Measurements from ENCODE around the gene UNC79.

The UNC79 gene

DNA sequence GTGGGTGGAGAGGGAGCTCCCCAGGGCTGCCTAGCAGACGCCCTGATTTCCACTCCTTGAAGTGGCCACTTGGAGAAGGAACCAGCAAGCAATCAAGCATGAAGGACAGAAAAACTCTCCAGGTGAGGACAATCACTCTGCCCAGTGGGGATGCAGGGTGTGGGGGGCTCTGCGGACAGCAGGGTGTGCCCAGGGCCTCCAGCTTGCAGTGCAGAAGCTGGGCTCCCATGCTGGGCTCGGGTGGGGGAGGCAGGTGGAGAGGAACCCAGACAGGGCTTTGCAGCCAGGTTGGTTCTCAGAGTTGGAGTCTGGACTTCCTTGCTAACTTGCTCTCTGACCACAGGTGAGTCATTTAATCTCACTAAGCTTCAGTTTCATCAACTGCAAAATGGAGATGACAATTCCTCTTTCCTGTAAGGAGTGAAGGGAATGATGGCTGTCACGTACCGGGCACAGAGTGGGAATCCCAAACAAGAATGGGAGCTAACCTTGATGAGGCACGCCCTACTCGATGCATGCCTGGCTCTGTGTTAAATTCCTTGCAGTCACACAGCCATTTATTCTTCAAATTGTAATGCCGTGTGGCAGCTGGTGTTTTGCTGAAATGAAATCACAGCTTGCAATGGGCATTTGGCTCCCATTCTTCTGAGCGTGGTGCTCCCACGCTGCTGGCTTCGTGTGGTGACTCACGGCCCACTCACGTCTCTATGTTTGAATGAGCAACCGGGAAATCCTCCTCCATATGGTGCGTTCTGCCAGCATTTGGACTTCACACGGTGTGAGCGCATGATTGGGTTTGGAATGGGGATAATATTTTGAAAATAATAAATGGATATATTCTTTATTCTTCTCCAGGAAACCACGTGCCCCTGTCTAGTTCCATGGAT is 282.3 kb downstream of the UNC79 start:
- no peak for DNase-seq

DNA sequence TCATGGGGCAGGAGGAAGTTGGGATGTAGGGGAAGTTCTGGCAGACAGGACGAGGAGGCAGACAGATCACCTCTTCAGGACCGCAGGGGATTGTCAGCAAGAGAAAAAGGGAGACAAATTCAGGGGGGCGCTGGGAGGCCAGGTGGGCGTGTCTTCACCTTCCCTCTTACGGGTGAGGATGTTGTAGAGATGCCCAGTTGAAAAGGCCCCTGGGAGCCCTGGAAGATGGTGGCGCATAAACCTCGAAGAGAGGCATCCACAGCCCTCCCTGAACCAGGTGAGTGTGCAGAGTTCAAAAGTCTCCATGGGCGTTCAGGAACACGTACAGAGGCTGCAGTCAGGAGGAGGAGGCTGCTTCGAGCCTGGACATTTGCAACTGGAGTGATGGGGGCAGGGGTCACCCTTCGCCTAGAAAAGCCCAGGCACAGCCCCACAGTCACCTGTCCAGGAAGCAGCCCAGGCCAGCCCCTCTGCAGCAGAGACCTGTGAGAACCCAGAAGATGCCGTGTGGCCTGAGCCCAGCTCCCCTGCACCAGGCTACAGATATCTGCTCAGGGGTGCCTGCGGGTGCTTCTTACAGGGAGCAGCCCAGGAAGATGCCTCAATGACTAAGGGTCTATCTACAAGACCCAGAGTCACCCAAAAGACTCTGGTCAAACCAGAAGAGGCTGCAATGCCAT is 283.1 kb downstream of the UNC79 start:
- no peak for DNase-seq

DNA sequence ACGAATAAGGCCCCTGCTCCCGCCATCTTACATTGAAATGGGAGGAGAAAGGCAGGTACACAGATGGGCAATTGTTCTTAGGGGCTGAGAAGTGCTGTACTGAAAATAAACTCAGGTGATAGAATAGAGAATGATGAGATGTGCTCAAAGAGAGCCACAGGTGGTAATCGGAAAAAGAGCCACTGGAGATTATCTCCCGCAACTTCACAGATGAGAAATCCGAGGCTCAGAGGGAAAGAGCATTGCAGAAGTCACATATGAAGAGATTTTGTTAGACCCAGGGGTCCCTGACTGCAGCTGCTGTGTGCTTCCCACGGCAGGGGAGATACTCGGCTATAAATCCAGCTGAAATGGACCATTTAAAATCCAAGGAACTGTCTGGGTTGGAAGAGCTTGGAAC is 283.9 kb downstream of the UNC79 start:
- DNase-seq: no peak

DNA sequence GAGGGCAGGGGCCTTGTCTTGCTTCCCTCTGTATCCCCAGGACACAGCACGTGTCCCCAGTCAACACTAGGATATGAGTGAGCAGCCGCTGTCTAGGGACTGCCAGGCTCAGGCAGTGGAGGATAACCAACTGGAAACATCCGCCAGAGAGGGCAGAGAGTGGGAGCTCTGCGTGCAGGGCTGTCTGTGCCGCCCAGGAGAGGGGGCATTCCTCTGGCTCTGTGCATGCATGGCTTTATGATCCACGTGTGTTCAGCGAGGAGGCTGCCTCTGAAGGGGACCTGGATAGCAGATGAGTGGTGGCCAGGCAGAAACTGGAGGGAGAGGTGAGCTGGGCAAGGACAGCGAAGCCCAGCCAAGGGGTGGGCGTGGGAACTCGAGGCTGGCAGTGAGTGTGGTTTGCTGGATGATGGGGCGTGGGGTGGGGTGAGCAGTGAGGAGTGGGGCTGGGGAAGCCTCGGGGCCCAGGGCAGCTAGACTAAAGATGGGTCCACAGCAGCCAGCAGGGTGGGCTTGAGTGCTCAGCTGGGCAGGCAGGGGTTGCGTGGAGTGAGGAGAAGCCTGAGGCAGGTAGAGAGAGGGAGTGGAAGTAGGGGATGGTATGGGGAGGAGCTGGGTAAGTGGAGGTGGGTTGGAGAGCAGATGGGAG is 284.7 kb downstream of the UNC79 start:
- no peak for DNase-seq

DNA sequence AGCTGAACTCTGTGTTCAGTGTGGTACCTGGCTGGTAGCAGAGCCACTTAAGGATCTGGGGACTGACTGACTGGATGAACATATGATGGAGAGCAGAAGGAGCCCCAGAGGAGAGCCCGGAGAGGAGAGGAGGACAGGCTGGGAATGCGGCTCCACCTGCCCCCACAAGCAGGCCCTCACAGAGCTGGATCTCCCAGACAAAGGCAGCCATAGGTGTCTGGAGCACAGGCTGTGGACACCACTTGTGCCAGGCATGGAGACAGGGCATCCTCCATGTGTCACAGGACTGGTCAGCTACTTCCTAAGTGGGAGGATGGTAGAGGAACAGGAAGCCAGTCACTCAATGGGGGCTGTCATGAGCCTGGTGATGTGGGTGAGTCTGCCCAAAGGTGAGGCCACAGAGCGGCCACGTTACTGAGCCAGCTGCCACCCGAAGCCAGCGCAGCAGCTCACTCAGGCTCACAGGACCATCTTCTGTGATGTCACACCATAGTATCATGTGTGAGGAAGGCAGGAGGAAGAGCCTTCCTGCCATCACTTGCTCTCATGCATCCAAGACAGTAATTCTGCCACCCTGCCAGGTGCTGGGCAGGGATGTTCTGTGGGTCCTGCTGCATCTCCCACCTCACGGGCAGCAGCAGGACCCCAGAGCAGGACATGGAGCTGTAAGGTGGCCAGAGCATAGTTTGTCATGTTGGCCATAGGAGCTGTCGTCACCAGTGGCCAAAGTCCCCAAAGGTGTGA is 285.4 kb downstream of the UNC79 start:
- DNase-seq: no peak

DNA sequence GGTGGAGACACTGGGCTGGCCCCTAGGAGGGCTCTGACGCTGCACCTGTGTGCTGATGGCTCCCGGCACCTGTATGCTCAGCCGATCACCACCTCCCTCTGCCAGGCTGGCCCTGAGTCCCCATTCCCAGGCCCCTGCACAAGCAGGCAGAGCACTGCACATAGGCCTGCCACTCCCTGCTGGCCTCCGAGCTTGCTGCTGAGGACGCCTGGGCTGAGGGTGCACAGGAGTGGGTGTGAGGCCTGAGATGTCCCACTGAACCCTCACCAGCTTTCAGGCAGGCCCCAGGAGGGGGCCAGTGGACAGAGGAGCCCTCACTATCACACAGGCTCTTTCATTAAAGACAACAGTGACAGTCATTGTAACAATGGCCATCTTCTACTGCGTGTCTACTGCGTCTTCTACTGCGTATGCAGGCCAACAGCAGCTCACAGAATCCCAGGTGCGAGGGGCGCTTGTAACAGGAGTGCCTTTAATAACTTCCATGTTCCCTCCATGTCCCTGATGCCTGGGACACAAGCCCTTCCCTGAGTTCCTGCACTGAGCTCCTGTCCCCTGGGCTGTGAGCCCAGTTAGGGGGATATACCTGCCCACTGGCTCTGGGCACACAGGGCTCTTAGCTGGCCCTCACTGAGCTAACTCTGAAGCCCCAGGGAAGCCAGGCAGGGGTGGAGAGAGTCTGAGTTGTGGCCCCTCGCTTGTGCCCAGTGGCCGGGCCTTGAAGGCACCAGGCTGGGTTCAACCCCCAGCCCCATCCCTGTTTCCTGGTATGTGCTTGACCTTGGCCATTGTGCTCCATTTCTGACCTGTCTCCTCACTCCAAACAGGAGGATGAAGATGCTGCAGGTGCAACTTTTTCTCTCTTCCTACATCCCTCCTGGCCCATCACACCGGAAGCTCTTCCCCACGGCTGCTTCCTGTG is 286.3 kb downstream of the UNC79 start:
- no peak for DNase-seq

DNA sequence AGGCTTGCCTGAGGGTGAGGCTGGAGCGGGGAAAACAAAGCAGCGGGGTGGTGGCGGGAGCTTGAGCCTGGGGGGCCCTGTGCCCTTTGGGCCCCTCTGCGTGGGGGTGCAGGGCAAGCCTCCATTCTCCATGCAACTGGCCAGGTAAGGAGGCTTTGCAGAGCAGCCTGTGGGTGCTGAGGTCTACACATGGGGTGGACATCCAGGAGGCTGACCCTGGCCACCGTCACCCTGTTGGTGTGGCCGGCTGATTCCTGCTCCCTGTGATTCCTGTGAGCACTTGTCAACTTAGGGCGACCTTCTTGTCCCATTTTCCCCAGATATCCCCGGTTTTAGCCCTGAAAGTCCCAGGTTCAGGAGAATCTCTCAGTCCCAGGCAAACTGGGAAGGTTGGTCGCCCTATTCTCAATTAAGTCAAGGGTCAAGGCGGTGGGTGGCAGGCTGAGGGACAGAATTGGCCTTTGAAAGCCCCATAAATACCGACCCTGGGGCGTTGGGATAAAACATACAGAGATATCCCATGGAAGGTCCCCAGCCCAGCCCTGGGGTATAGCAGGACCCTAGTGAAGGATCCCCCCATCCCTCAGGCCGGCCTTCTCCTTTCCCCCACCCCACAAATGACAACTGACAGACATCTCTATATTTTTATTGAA is 287.1 kb downstream of the UNC79 start:
- no peak for DNase-seq

DNA sequence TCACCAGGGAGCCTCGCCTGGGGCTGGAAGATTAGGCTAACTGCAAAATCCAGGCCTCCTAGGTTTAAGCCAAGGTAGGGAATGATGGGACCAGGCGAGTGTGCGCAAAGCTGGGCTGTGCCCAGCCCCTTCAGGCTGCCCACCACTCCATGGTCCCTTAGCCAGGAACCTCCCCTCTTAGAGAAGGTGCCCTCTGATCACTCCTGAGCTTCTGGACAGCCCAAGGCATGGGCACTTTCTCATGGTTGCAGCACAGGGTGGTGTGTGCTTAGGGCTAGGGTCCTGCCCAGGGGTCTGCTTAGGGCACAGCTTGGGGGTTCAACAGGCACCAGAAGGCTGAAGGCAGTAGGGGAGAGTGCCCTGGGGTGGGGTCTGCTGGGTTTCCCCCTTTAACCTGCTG is 288.5 kb downstream of the UNC79 start:
- DNase-seq: no peak

DNA sequence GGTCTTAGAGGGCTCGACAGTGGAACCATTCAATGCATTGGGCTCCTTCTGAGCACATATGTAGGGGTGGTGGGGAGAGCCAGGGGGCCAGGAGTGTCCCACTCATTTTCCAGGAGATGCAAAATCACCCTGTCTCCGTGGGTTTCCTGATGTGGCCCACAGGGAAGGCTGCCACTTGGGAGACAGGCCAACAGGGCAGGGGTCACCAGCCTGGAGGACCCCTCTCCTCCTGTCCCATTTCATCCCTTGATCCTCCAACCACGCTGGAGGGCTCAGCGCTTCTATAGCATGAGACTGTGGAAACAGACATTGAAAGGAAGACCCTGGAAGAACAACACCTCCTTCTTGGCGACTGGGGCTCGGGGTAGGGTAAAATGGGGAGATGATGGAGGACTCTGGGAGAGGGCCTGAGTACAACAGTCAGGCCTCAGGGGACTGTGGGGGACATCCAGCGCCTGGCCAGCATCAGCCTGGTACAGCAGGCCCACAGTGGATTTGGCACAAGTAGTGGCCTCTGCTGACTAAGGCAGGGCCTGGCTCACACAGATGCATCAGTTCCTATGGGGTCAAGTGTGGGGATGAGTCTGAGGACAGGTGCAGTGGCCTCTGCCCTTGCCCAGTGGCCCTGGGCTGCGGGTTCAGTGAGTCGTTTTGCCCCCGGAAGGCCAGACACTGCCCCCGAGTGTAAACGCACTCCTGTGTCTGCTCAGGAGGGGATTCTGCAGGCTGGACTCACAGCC is 289.5 kb downstream of the UNC79 start:
- no peak for DNase-seq

DNA sequence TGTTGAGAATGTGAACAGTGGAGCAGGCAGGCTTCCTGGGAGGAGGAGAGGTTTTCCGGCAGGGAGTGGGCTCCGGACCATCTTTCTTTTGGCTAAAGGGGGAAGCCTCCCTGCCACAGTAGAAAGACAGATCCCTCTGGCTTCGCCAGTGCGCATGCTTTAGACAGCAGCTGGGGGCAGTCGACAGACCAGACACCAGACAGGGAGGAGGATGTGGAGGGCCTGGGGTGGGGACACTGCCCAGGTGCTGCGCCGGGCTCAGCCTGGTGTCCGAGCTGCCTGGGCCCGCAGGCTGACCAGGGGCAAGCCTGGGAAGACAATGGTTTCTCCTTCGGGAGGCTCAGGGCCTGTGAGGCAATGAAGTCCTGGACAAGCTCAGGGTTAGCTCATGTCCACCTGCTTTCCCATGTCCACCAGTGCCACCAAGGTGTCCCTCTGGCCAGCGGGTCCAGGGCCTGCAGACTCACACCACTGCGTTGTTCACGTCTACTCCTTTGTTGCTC is 290.3 kb downstream of the UNC79 start:
- no peak for DNase-seq

DNA sequence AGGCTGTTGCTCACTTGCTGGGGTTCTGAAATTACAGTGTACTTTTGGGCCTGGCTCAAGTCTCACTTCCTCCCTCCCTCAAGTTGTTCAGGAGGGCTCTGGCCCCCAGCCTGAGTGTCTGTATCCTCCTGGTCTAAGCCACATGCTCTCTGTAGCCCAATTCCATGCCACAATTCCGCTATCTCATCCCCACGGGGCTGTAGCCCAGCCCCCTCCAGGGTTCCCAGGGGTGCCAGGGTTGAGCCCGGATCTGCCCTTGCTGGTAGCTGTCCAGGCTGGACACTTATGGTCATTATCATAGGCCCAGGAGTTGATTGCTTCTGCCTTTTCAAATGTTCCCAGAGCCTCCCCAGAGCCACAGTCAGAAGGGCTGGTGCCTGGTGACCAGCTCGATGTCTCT is 292.3 kb downstream of the UNC79 start:
- DNase-seq: no peak

DNA sequence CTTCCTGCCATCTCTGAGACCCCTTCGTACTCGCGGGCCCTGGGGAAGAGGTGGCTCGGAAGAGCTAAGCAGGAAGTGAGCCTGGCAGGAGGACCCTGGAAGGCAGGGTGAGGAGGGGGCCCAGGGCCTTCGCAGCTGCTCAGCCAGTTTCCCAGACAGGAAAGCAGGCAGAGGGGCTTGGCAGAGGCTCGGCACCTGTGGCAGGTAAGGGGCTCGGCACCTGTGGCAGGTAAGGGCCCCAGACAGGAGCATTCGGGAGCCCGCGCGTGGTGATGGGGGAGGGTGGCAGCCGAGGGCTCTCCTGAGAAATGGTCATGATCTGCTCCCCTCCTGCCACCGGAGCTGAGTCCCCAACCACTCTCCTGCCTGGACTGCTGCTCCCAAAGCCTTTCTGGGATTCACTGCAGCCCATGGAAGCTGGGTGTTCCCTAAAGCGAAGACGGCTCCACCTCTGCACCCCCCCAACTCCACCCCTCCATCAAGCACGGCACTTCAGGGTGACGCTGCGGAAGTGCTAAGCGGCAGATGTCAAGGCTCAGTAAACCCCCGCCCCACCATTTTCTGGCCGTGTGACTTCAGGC is 294.4 kb downstream of the UNC79 start:
- DNase-seq: no peak

DNA sequence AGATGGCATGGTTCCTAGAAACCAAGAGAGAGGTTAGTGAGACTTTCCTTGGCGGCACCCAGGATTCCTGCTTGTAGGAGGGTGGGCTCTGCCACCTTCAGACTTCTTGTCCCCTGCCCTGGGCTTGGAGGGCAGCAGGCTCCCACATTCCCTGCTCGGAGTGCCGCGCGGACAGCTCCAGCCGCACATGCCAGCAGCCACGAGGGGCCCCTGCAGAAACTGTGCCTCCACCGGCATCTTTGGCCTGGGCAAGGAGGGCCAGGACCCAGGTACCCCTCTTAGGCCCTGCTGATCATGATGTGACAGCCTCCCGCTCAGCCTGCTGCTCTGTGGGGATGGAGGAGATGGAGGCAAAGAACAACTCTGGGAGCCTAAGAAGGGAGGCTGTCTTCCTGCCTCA is 295.3 kb downstream of the UNC79 start:
- no peak for DNase-seq

DNA sequence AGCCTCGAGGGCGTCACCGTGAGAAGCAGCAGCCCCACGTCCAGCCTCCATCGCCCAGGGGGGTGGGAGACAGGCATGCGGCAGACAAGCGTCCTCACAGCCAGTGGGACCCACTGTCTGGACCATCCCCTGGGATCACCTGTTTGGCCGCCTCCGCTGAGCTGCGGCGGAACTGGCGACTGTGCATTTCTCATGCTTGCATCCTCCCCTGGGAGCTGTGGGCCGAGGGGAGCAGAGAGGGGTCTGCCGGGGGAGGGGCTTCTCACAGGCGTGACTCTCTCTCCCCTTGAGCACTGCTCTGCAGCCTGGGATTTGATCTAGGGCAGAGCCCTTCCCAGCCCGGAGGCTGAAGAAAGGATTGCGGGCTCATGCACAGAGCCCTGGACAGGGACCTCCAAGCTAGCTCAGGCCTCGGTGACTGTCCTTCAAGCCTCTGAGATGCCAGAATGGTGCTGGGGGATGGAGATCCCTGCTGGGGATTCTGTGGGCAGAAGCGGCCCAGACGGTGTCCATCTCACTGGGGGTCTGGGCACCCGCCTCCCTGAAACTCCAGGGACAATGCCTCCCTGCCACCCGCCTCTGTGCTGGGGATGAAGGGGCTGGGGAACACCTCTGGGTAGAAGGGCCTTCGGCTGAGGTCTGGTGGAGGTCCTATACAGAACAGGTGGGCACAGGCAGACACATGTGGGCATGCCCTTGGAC is 296.5 kb downstream of the UNC79 start:
- no peak for DNase-seq

DNA sequence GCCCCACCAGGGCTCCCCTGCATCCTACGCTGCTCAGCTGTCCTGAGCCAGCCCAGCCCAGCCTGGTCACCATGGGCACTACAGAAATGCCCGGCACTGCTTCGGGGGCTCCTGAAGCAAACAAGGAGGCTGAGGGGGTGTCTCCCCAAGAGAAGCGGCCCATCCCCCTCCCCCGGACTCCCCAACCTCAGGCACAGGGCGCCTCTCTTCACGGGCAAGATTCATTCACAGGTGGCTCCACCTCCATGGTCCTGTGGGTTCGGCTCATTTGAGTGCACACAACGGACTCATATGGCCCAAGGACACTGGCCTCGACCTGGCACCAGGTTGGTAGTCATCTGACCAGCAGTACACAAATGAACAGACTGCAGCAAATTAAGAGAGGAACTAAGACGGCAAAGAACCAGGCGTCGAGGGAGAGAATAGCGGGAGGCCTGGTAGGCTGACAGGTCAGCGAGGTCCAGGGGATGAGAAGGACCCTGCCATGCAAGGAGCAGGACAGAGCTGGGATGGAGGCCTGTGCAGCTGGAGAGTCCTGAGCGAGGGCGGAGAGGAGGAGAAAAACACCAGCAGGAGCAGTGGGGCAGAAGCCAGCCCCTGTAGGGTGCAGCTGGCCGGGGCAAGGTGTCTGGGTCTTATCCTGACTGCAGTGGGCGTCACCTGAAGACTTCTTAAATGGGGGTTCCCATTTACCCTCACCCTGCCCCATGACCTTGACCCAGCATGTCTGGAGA is 297.3 kb downstream of the UNC79 start:
- no peak for DNase-seq

DNA sequence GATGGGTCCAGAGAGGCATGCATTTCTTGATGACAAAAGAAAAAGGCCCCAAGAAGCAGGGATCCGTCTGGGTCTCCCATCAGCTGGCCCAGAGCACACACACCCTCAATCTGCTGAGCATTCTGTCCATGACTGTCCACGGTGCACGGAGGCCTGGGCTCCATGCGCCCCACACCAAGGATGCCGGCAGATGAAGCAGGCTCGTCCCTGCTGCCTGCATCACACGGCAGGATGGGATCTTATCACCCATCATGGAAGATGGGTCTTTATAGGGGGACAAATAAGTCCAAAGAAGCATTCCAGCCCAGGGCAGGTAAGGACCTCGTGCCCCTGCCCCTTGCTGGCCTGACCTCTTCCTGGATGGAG is 297.9 kb downstream of the UNC79 start:
- no peak for DNase-seq

DNA sequence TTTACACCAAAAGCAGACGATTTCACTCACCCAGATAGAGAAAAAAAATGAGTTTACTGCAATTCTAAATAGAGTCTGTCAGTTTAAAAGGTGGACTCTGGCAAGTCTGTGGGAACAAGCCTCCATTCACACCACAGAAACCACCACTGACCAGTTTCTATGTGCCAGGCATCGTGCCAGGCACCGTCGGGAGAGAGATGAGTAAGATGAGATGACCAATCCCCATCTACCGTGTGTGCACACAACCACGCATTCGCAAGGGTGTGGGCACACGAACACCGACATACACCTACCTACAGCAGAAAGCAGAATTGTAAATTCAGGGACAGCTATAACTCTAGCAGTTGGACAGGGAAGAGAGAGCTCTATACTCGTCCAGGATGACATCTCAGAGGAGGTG is 299.3 kb downstream of the UNC79 start:
- DNase-seq: no peak

DNA sequence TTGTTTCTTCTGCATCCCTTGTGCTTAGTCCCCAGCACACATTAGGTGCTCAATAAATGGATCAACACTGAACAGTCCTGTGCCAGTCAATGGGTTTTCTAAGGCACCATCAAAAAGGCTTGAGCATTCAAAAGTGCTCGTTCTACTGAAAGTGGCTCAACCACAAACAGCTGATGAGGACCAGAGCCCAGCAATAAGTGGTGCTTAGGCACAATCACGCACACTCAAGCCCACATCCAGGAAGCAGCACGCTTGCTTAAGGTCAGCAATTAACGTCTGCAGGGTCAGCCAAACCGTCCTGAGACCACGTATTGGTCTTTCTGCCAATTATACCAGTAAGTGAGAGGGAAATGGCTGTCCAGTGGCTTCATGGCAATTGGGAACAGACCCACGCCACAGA is 301.0 kb downstream of the UNC79 start:
- DNase-seq: no peak

DNA sequence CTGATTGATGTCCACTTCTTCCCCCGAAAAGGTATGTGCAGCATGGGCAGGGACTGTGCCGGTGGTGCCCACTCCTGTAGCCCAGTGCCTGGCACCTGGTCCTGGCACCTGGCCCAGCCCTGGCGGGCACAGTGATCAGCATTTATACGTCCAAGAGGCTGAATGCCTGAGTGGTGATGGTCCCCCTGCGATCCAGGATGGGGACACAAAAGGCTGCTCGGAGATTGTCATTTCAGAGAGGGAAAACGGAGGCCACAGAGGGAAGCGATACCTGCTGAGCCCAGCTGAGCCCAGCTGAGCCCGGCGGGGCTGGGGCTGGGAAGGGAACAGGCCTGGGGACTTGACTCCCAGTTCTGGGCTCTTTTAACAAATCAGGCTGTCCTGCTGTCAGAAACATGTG is 301.8 kb downstream of the UNC79 start:
- no peak for DNase-seq

Data from activated naive CD4-positive, alpha-beta T cell treated with anti-CD3 and anti-CD28 coated beads, Interleukin-2, amount 50 U/mL, for 16 hours (primary cell).